GM21717 (cell line): Measurements from ENCODE around the gene CWH43.
"Not testable (repeated sequence)": the region's sequence is repeated elsewhere in the genome, so short reads cannot be mapped to it uniquely, and the experiment has no call there.

ENCODE experiments used
- ATAC-seq: cut with Tn5 transposase; IDR thresholded peaks from one replicate; pipeline ENCODE4 v1.9.1; 2021; ENCODE audit warnings: mild to moderate bottlenecking, moderate library complexity; ENCODE audit not compliant: unreplicated experiment

The CWH43 gene

DNA sequence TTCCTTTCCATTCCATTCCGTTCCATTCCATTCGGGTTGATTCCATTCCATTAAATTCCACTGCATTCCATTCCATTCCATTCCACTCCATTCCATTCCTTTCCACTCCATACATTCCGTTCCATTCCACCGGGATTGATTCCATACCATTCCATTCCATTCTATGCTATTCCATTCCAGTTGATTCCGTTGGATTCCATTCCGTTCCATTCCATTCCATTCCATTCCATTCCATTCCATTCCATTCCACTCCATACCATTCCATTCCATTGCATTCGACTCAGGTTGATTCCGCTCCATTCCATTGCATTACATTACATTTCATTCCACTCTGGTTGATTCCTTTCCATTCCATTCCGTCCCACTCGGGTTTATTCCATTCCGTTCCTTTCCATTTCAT is 110.1 kb downstream of the CWH43 start:
- not testable (repeated sequence) for ATAC-seq

DNA sequence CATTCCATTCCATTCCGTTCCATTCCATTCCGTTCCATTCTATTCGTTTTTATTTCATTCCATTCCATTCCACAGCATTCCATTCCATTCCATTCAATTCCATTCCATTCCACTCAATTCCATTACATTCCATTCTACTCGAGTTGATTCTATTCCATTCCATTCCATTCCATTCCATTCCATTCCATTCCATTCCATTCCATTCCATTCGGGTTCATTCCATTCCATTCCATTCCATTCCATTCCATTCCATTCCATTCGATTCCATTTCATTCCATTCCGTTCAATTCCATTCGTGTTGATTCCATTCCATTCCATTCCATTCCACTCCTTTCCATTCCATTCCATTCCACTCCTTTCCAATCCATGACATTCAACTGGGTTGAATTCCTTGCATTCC is 110.6 kb downstream of the CWH43 start:
- ATAC-seq, result peak; percentile 41

DNA sequence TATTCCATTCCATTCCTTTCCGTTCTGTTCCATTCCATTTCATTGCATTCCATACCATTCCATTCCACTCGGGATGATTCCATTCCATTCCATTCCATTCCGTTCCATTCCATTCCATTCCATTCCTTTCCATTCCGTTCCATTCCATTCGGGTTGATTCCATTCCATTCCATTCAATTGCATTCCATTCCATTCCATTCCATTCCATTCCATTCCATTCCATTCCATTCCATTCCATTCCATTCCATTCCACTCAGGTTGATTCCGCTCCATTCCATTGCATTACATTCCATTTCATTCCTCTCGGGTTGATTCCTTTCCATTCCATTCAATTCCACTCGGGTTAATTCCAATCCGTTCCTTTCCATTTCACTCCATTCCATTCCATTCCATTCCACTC is 111.0 kb downstream of the CWH43 start:
- peak; percentile 35 for ATAC-seq

DNA sequence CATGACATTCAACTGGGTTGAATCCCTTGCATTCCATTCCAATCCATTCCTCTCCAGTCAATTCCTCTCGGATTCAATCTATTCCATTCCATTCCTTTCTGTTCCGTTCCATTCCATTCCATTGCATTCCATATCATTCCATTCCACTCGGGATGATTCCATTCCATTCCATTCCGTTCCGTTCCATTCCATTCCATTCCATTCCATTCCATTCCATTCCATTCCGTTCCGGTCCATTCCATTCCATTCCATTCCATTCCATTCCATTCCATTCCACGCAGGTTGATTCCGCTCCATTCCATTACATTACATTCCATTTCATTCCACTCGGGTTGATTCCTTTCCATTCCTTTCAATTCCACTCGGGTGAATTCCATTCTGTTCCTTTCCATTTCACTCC is 111.4 kb downstream of the CWH43 start:
- ATAC-seq, result not testable (repeated sequence)

DNA sequence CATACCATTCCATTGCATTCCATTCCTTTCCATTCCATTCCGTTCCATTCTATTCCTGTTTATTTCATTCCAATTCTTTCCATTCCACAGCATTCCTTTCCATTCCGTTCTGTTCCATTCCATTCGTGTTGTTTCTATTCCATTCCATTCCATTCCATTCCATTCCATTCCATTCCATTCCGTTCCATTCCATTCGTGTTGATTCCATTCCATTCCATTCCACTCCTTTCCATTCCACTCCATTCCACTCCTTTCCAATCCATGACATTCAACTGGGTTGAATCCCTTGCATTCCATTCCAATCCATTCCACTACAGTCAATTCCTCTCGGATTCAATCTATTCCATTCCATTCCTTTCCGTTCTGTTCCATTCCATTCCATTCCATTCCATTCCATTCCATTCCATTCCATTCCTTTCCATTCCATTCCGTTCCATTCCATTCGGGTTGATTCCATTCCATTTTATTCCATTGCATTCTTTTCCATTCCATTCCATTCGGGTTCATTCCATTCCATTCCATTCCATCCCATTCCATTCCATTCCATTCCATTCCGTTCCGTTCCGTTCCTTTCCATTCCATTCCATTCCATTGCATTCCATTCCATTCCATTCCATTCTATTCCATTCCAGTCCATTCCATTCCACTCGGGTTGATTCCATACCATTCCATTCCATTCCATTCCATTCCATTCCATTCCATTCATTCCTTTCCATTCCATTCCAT is 112.1 kb downstream of the CWH43 start:
- ATAC-seq, result not testable (repeated sequence)

DNA sequence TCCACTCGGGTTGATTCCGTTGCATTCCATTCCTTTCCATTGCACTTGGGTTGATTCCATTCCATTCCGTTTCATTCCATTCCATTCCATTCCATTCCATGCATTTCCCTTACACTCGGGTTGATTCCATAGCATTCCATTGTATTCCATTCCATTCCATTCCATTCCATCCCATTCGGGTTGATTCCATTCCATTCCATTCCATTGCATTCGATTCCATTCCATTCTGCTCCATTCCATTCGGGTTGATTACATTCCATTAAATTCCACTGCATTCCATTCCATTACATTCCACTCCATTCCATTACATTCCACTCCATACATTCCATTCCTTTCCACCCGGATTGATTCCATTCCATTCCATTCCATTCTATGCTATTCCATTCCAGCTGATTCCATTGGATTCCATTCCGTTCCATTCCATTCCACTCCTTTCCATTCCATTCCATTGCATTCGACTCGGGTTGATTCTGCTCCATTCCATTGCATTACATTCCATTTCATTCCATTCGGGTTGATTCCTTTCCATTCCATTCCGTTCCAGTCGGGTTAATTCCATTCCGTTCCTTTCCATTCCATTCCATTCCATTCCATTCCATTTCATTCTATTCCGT is 113.9 kb downstream of the CWH43 start:
- ATAC-seq, result not testable (repeated sequence)

DNA sequence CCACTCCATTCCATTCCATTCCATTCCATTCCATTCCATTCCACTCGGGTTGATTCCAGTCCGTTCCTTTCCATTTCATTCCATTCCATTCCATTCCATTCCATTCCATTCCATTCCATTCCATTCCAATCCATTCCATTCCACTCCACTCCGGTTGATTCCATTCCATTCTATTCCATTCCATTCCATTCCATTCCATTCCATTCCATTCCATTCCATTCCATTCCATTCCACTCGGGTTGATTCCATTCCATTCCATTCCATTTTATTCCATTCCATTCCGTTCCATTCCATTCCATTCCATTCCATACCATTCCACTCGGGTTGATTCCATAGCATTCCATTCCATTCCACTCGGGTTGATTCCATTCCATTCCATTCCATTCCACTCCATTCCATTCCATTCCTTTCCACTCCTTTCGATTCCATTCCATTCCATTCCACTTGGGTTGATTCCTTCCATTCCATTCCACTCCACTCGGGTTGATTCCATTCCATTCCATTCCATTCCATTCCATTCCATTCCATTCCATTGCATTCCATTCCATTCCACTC is 116.3 kb downstream of the CWH43 start:
- peak; percentile 37 for ATAC-seq

DNA sequence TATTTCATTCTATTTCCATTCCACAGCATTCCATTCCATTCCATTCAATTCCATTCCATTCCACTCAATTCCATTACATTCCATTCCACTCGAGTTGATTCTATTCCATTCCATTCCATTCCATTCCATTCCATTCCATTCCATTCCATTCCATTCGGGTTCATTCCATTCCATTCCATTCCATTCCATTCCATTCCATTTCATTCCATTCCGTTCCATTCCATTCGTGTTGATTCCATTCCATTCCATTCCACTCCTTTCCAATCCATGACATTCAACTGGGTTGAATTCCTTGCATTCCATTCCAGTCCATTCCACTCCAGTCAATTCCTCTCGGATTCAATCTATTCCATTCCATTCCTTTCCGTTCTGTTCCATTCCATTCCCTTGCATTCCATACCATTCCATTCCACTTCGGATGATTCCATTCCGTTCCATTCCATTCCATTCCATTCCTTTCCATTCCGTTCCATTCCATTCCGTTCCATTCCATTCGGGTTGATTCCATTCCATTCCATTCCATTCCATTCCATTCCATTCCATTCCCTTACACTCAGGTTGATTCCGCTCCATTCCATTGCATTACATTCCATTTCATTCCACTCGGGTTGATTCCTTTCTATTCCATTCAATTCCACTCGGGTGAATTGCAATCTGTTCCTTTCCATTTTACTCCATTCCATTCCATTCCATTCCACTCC is 117.5 kb downstream of the CWH43 start:
- peak; percentile 28 for ATAC-seq

DNA sequence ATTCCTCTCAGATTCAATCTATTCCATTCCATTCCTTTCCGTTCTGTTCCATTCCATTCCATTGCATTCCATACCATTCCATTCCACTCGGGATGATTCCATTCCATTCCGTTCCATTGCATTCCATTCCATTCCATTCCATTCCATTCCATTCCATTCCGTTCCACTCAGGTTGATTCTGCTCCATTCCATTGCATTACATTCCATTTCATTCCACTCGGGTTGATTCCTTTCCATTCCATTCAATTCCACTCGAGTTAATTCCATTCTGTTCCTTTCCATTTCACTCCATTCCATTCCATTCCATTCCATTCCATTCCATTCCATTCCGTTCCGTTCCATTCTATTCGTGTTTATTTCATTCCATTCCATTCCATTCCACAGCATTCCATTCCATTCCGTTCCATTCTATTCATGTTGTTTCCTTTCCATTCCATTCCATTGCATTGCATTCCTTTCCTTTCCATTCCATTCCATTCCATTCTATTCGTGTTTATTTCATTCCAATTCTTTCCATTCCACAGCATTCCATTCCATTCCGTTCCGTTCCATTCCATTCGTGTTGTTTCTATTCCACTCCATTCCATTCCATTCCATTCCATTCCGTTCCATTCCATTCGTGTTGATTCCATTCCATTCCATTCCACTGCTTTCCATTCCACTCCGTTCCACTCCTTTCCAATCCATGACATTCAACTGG is 118.3 kb downstream of the CWH43 start:
- ATAC-seq, result not testable (repeated sequence)

DNA sequence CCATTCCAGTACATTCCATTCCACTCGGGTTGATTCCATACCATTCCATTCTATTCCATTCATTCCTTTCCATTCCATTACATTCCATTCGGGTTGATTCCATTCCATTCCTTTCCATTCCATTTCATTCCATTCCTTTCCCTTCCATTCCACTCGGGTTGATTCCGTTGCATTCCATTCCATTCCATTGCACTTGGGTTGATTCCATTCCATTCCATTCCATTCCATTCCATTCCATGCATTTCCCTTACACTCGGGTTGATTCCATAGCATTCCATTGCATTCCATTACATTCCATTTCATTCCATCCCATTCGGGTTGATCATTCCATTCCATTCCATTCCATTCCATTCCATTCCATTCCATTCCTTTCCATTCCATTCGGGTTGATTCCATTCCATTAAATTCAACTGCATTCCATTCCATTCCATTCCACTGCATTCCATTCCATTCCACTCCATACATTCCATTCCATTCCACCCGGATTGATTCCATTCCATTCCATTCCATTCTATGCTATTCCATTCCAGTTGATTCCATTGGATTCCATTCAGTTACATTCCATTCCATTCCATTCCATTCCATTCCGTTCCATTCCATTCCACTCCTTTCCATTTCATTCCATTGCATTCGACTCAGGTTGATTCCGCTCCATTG is 119.3 kb downstream of the CWH43 start:
- ATAC-seq, result not testable (repeated sequence)

DNA sequence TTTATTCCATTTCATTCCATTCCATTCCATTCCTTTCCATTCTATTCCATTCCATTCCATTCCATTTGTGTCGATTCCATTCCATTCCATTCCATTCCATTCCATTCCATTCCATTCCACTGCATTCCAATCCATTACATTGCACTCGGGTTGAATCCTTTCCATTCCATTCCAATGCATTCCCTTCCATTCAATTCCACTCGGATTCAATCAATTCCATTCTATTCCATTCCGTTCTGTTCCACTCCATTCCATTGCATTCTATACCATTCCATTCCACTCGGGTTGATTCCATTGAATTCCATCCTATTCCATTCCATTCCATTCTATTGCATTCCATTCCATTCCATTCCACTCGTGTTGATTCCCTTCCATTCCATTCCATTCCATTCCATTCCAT is 121.2 kb downstream of the CWH43 start:
- ATAC-seq, result not testable (repeated sequence)

DNA sequence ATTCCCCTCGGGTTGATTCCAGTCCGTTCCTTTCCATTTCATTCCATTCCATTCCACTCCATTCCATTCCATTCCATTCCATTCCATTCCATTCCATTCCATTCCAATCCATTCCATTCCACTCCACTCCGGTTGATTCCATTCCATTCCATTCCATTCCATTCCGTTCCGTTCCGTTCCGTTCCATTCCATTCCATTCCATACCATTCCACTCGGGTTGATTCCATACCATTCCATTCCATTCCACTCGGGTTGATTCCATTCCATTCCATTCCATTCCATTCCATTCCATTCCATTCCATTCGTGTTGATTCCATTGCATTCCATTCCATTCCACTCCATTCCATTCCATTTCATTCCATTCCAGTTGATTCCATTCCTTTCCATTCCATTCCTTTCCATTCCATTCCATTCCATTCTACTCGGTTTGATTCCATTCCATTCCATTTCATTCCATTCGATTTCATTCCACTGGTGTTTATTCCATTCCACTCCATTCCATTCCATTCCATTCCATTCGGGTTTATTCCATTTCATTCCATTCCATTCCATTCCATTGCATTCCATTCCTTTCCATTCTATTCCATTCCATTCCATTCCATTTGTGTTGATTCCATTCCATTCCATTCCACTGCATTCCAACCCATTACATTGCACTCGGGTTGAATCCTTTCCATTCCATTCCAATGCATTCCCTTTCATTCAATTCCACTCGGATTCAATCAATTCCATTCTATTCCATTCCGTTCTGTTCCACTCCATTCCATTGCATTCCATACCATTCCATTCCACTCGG is 122.3 kb downstream of the CWH43 start:
- peak; percentile 40 for ATAC-seq

DNA sequence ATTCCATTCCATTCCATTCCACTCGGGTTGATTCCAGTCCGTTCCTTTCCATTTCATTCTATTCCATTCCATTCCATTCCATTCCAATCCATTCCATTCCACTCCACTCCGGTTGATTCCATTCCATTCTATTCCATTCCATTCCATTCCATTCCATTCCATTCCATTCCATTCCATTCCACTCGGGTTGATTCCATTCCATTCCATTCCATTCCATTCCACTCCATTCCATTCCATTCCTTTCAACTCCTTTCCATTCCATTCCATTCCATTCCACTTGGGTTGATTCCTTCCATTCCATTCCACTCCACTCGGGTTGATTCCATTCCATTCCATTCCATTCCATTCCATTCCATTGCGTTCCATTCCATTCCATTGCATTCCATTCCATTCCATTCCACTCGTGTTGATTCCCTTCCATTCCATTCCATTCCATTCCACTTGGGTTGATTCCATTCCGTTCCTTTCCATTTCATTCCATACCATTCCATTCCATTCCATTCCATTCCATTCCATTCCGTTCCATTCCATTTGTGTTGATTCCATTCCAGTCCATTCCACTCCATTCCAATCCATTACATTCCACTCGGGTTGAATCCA is 123.6 kb downstream of the CWH43 start:
- peak; percentile 41 for ATAC-seq

DNA sequence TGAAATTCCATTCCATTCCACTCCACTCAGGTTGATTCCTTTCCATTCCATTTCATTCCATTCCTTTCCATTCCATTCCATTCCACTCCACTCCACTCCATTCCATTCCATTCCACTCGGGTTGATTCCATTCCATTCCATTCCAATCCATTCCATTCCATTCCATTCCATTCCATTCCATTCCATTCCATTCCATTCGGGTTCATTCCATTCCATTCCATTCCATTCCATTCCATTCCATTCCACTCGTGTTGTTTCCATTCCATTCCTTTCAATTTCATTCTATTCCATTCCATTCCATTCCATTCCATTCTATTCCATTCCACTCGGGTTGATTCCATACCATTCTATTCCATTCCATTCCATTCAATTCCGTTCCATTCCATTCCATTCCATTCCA is 124.5 kb downstream of the CWH43 start:
- peak; percentile 54 for ATAC-seq
